Liver (tissue), 9 donors: Measurements from ENCODE around the gene CD47. TPM values are rescaled to one million over a fixed set of nuclear protein-coding genes. Genes with fewer than 3 reads are reported as not detected.

Source experiments
- DNase-seq: peaks from one replicate; pipeline ENCODE4 v3.0.0-alpha.2; 2017; ENCODE audit warnings: low spot score
- H3K27ac ChIP-seq, 2 donors: one replicate each; pipeline ENCODE4 v1.7.0; 2013; ENCODE audit warnings: inconsistent platforms in 2 of 2, low read length in 2 of 2, control low read depth in 1 of 2, low read depth in 1 of 2, mild to moderate bottlenecking in 1 of 2
- H3K27me3 ChIP-seq, 4 donors: one replicate each; pipeline versions ENCODE4 v1.6.1 to v1.7.0; 2013; ENCODE audit warnings: low read length in 3 of 4, inconsistent platforms in 1 of 4, mild to moderate bottlenecking in 1 of 4, moderate library complexity in 1 of 4; ENCODE audit not compliant: control insufficient read depth in 4 of 4, insufficient read depth in 4 of 4
- H3K36me3 ChIP-seq, 4 donors: one replicate each; pipeline versions ENCODE4 v1.6.1 to v1.7.0; 2013; ENCODE audit warnings: low read length in 3 of 4, mild to moderate bottlenecking in 3 of 4, low read depth in 1 of 4, moderate library complexity in 1 of 4; ENCODE audit not compliant: control insufficient read depth in 4 of 4, insufficient read depth in 3 of 4
- H3K4me1 ChIP-seq, 4 donors: one replicate each; pipeline versions ENCODE4 v1.6.1 to v1.7.0; 2013; ENCODE audit warnings: low read length in 3 of 4, mild to moderate bottlenecking in 3 of 4, moderate library complexity in 1 of 4; ENCODE audit not compliant: control insufficient read depth in 4 of 4, insufficient read depth in 4 of 4
- H3K4me3 ChIP-seq, 3 donors: one replicate each; pipeline versions ENCODE4 v1.6.1 to v1.7.0; 2013; ENCODE audit warnings: low read length in 3 of 3, control low read depth in 1 of 3, low read depth in 1 of 3, mild to moderate bottlenecking in 1 of 3
- H3K9ac ChIP-seq, 2 donors: one replicate each; pipeline ENCODE4 v1.7.0; 2013; ENCODE audit warnings: low read length in 2 of 2, mild to moderate bottlenecking in 2 of 2, moderate library complexity in 2 of 2, control low read depth in 1 of 2, low read depth in 1 of 2
- H3K9me3 ChIP-seq, 4 donors: one replicate each; pipeline versions ENCODE4 v1.6.1 to v1.7.0; 2013; ENCODE audit warnings: low read length in 3 of 4; ENCODE audit not compliant: control insufficient read depth in 4 of 4
- EGR1 ChIP-seq, 2 donors: IDR thresholded peaks; 2 replicates each; pipeline ENCODE4 v1.6.1; 2016 to 2018; ENCODE audit warnings: antibody characterized with exemption in 2 of 2, low read depth in 2 of 2
- FOXA1 ChIP-seq: IDR thresholded peaks from 2 replicates; pipeline ENCODE4 v1.6.1; 2016; ENCODE audit warnings: antibody characterized with exemption
- FOXA2 ChIP-seq: IDR thresholded peaks from 2 replicates; pipeline ENCODE4 v1.6.1; 2016; ENCODE audit warnings: antibody characterized with exemption
- GABPA ChIP-seq, 2 donors: IDR thresholded peaks in 1 of 2; conservative IDR thresholded peaks in 1 of 2; 2 replicates each; pipeline ENCODE4 v1.6.1; 2016; ENCODE audit warnings: antibody characterized with exemption in 2 of 2, mild to moderate bottlenecking in 1 of 2, moderate library complexity in 1 of 2
- HNF4A ChIP-seq, 2 donors: conservative IDR thresholded peaks; 2 replicates each; pipeline ENCODE4 v1.6.1; 2016; ENCODE audit warnings: antibody characterized with exemption in 2 of 2, mild to moderate bottlenecking in 2 of 2
- HNF4G ChIP-seq: IDR thresholded peaks from 2 replicates; pipeline ENCODE4 v1.6.1; 2016; ENCODE audit warnings: antibody characterized with exemption
- JUND ChIP-seq, 2 donors: IDR thresholded peaks; 2 replicates each; pipeline ENCODE4 v1.6.1; 2016; ENCODE audit warnings: antibody characterized with exemption in 2 of 2
- MAX ChIP-seq: IDR thresholded peaks from 2 replicates; pipeline ENCODE4 v1.6.1; 2016; ENCODE audit warnings: antibody characterized with exemption
- NR2F2 ChIP-seq: IDR thresholded peaks from 2 replicates; pipeline ENCODE4 v1.6.1; 2016; ENCODE audit warnings: antibody characterized with exemption
- RAD21 ChIP-seq, 2 donors: IDR thresholded peaks; 2 replicates each; pipeline ENCODE4 v1.6.1; 2016; ENCODE audit warnings: antibody characterized with exemption in 2 of 2, mild to moderate bottlenecking in 2 of 2
- REST ChIP-seq: IDR thresholded peaks from 2 replicates; pipeline ENCODE4 v1.6.1; 2016; ENCODE audit warnings: antibody characterized with exemption, mild to moderate bottlenecking
- RXRA ChIP-seq, 2 donors: IDR thresholded peaks; 2 replicates each; pipeline ENCODE4 v1.6.1; 2017 to 2018; ENCODE audit warnings: antibody characterized with exemption in 2 of 2, mild to moderate bottlenecking in 1 of 2
- SP1 ChIP-seq: IDR thresholded peaks from 2 replicates; pipeline ENCODE4 v1.6.1; 2018; ENCODE audit warnings: antibody characterized with exemption, mild to moderate bottlenecking
- TAF1 ChIP-seq: conservative IDR thresholded peaks from 2 replicates; pipeline ENCODE4 v1.6.1; 2016; ENCODE audit warnings: antibody characterized with exemption, mild to moderate bottlenecking
- YY1 ChIP-seq: IDR thresholded peaks from 2 replicates; pipeline ENCODE4 v1.6.1; 2016; ENCODE audit warnings: antibody characterized with exemption, mild to moderate bottlenecking
- ZBTB33 ChIP-seq: IDR thresholded peaks from 2 replicates; pipeline ENCODE4 v1.6.1; 2016; ENCODE audit warnings: antibody characterized with exemption
- WGBS: extraction: QIAGEN DNeasy Blood & Tissue Kit; methylation state at CpG from one replicate; pipeline ENCODE4 v1.1.7; 2013; 5-methylcytosine and 5-hydroxymethylcytosine counted together
- polyA plus RNA-seq, 2 donors: library from polyadenylated mRNA; stranded (reverse) in 1 of 2; unstranded in 1 of 2; fragments of 200-250 nt in 1 of 2; fragments of >200 nt in 1 of 2; fragmentation: Nextera tagmentation in 1 of 2; extraction: Ambion mirVana in 1 of 2; gene quantifications; one replicate each; pipeline versions ENCODE4 v1.2.1 to v1.2.3, GENCODE V29; 2013 to 2015
- total RNA-seq, 2 donors: library from RNA; depleted of rRNA; stranded (reverse); fragments of >200 nt; gene quantifications; one replicate each; pipeline ENCODE4 v1.2.3, GENCODE V29; 2014
- TF ChIP-seq, protein P1 (sequence below): IDR thresholded peaks from 2 replicates; pipeline ENCODE4 v1.6.1; 2016; ENCODE audit warnings: antibody characterized with exemption
- TF ChIP-seq, protein P2 (sequence below): fragments of 150-350 bp; IDR thresholded peaks from 2 replicates; pipeline ENCODE4 v1.5.1; 2017; ENCODE audit warnings: improper control_type of control experiment, low read depth, low read length; ENCODE audit not compliant: missing input control
- donor health status: healthy.
- donor health status: healthy.
- donor health status: healthy.
- donor health status: healthy.
- donor health status: healthy.

The CD47 gene
- total and polyA plus RNA-seq, 4 donors, result 23.4 to 39.5 (median 33.9) TPM

- Histone ChIP-seq H3K36me3 (no peaks in the 10 kb centered on the region), H3K27ac (no peak overlapping the region), H3K9me3 (no peaks in the 10 kb centered on the region), H3K27me3 (no peaks in the 10 kb centered on the region), H3K9ac (no peak overlapping the region), H3K4me1 (peaks cover 0 to under 1% (median 0%) of the 10 kb centered on the region in 4 donors), H3K4me3 (no peak overlapping the region)
- 87% methylated on average over 9 of the region's 9 CpGs for WGBS
- no peak for TF ChIP-seq JUND (IDR thresholded peaks at IDR 0.05)
- no peak for TF ChIP-seq FOXA1
- no peak for TF ChIP-seq FOXA2
- no peak for TF ChIP-seq RAD21 (IDR thresholded peaks at IDR 0.05)
- no peak for TF ChIP-seq YY1
- TF ChIP-seq, protein P1, sequence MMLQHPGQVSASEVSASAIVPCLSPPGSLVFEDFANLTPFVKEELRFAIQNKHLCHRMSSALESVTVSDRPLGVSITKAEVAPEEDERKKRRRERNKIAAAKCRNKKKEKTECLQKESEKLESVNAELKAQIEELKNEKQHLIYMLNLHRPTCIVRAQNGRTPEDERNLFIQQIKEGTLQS, result no peak
- TF ChIP-seq HNF4G, result no peak
- TF ChIP-seq ZBTB33, result no peak
- no peak for TF ChIP-seq REST
- TF ChIP-seq, protein P2, sequence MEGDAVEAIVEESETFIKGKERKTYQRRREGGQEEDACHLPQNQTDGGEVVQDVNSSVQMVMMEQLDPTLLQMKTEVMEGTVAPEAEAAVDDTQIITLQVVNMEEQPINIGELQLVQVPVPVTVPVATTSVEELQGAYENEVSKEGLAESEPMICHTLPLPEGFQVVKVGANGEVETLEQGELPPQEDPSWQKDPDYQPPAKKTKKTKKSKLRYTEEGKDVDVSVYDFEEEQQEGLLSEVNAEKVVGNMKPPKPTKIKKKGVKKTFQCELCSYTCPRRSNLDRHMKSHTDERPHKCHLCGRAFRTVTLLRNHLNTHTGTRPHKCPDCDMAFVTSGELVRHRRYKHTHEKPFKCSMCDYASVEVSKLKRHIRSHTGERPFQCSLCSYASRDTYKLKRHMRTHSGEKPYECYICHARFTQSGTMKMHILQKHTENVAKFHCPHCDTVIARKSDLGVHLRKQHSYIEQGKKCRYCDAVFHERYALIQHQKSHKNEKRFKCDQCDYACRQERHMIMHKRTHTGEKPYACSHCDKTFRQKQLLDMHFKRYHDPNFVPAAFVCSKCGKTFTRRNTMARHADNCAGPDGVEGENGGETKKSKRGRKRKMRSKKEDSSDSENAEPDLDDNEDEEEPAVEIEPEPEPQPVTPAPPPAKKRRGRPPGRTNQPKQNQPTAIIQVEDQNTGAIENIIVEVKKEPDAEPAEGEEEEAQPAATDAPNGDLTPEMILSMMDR, result no peak
- no peak for TF ChIP-seq TAF1
- TF ChIP-seq NR2F2, result no peak
- no peak for TF ChIP-seq HNF4A (conservative IDR thresholded peaks at IDR 0.05)
- TF ChIP-seq GABPA (IDR thresholded peaks at IDR 0.05 in 1 of 2, conservative IDR thresholded peaks at IDR 0.05 in 1 of 2), result no peak
- TF ChIP-seq MAX, result no peak
- no peak for TF ChIP-seq RXRA (IDR thresholded peaks at IDR 0.05)
- TF ChIP-seq SP1, result no peak
- no peak for TF ChIP-seq EGR1 (IDR thresholded peaks at IDR 0.05; ENCODE audit: low read depth in 2 of 2)
- no peak for DNase-seq
These were observed 5.9 kb upstream of the CD47 start for GRCh38 chr3:108096532-108097321.
